Kidney epithelial cell (primary cell): Measurements from ENCODE around the gene ASMTL. TPM values are rescaled to one million over a fixed set of nuclear protein-coding genes. Genes with fewer than 3 reads are reported as not detected.

ENCODE experiments used
- DNase-seq: peaks from one replicate; pipeline ENCODE4 v3.0.0-alpha.2; 2010; ENCODE audit warnings: low read depth
- H3K27me3 ChIP-seq: 2 replicates; pipeline ENCODE4 v1.6.0; 2011; ENCODE audit warnings: low read length; ENCODE audit not compliant: control insufficient read depth, insufficient read depth
- H3K36me3 ChIP-seq: 2 replicates; pipeline ENCODE4 v1.5.1; 2011; ENCODE audit warnings: low read length; ENCODE audit not compliant: control insufficient read depth, insufficient read depth
- H3K4me3 ChIP-seq: 2 replicates; pipeline ENCODE4 v1.5.1; 2011; ENCODE audit warnings: low read depth, mild to moderate bottlenecking, control low read depth, low read length
- CTCF ChIP-seq: IDR thresholded peaks from 2 replicates; pipeline ENCODE4 v1.5.1; 2011; ENCODE audit warnings: mild to moderate bottlenecking, moderate library complexity, low read length, control low read depth, inconsistent platforms; ENCODE audit not compliant: insufficient read depth, poor library complexity, severe bottlenecking
- total RNA-seq: library from RNA; depleted of rRNA; stranded (reverse); fragments of >200 nt; gene quantifications from 2 replicates; pipeline ENCODE4 v1.2.3, GENCODE V29; 2015

The ASMTL gene
- total RNA-seq, 1 donor from 2014 or later: 15.9 TPM

- Histone ChIP-seq H3K27me3 (peaks cover 34% of the 10 kb centered on the region), H3K4me3 (no peak overlapping the region), H3K36me3 (no peaks in the 10 kb centered on the region)
- DNase-seq: no peak
- no peak for TF ChIP-seq CTCF
Observed at GRCh38 chrX:1468250-1468772, 15.6 kb upstream of the ASMTL start.

GRCh38 chrX:1466971-1467561 is 14.4 kb upstream of the ASMTL start:
- H3K36me3 ChIP-seq: no peaks in the 10 kb centered on the region
- no peak for TF ChIP-seq CTCF
- DNase-seq: no peak
- H3K27me3 ChIP-seq: peaks cover 34% of the 10 kb centered on the region
- no peak overlapping the region for H3K4me3 ChIP-seq

GRCh38 chrX:1466232-1466661 is 13.5 kb upstream of the ASMTL start:
- no peak for TF ChIP-seq CTCF
- Histone ChIP-seq H3K4me3 (no peak overlapping the region), H3K36me3 (no peaks in the 10 kb centered on the region), H3K27me3 (peaks cover 34% of the 10 kb centered on the region)
- DNase-seq: no peak

GRCh38 chrX:1465286-1466231 is 12.8 kb upstream of the ASMTL start:
- DNase-seq: no peak
- Histone ChIP-seq H3K36me3 (no peaks in the 10 kb centered on the region), H3K4me3 (no peak overlapping the region), H3K27me3 (peaks cover 34% of the 10 kb centered on the region)
- TF ChIP-seq CTCF: no peak

- Histone ChIP-seq H3K27me3 (peaks cover 34% of the 10 kb centered on the region), H3K36me3 (no peaks in the 10 kb centered on the region), H3K4me3 (no peak overlapping the region)
- no peak for TF ChIP-seq CTCF
- no peak for DNase-seq
Observed at GRCh38 chrX:1464971-1465285, 12.2 kb upstream of the ASMTL start.
